Endothelial cell of umbilical vein (primary cell): ENCODE data around the gene LIMA1. TPM values are rescaled to one million over a fixed set of nuclear protein-coding genes. Genes with fewer than 3 reads are reported as not detected.

ENCODE experiments used
- BruUV-seq: library from RNA; stranded (reverse); fragments of 400-500 nt; replicated peaks from 2 replicates; lab custom pipeline; 2021; lab: Mats Ljungman, UMichigan
- CTCF ChIA-PET: fragments of 300-600, 350-600 bp; sonication (Branson Sonifier 250); formaldehyde crosslinking; loops from one replicate; lab custom pipeline; 2021; ENCODE audit warnings: antibody characterized with exemption, inconsistent platforms; lab: Charles Lee
- POLR2A ChIA-PET: fragments of 300-600, 350-600 bp; sonication (Branson Sonifier 250); formaldehyde crosslinking; loops from one replicate; lab custom pipeline; 2021; ENCODE audit warnings: antibody characterized with exemption, inconsistent platforms; lab: Charles Lee
- DNase-seq: peaks from one replicate; pipeline ENCODE4 v3.0.0-alpha.2; 2011; ENCODE audit warnings: low read depth, low spot score
- FAIRE-seq: peaks from 2 replicates; lab custom pipeline; 2011; peaks lifted over from hg19 to GRCh38; lab: Jason Lieb, UNC
- H2AFZ ChIP-seq: 2 replicates; pipeline ENCODE4 v1.6.0; 2012; ENCODE audit warnings: low read depth, low read length, control low read depth, inconsistent platforms
- H3K27ac ChIP-seq: 2 replicates; pipeline ENCODE4 v1.5.1; 2011; ENCODE audit warnings: low read depth, mild to moderate bottlenecking, control low read depth, low read length, moderate library complexity; ENCODE audit not compliant: insufficient read depth
- H3K27me3 ChIP-seq, 2 experiments: 2 replicates each; pipeline versions ENCODE4 v1.6.0 to v1.6.1; 2011; ENCODE audit warnings: low read length in 2 of 2, mixed read lengths in 1 of 2; ENCODE audit not compliant: control insufficient read depth in 2 of 2, insufficient read depth in 2 of 2
- H3K36me3 ChIP-seq, 2 experiments: 2 replicates in 1 of 2; 3 replicates in 1 of 2; pipeline ENCODE4 v1.5.1; 2011; ENCODE audit warnings: low read length in 2 of 2, mild to moderate bottlenecking in 1 of 2, moderate library complexity in 1 of 2; ENCODE audit not compliant: control insufficient read depth in 2 of 2, insufficient read depth in 2 of 2; ENCODE audit errors: extremely low read depth in 1 of 2
- H3K4me1 ChIP-seq: 3 replicates; pipeline ENCODE4 v1.5.1; 2011; ENCODE audit warnings: mild to moderate bottlenecking, low read length; ENCODE audit not compliant: control insufficient read depth, insufficient read depth; ENCODE audit errors: extremely low read depth
- H3K4me2 ChIP-seq: 2 replicates; pipeline ENCODE4 v1.6.1; 2011; ENCODE audit warnings: low read length, control low read depth, mixed read lengths; ENCODE audit not compliant: insufficient read depth
- H3K4me3 ChIP-seq, 3 experiments: fragments of 200-600 bp in 1 of 3; sonication (generic), shearing (Covaris generic) in 1 of 3; replicated peaks in 1 of 3; 2 replicates each; pipeline ENCODE4 v1.5.1; 2011 to 2016; ENCODE audit warnings: control low read depth in 3 of 3, low read length in 3 of 3, mild to moderate bottlenecking in 2 of 3, inconsistent platforms in 1 of 3, low read depth in 1 of 3, moderate library complexity in 1 of 3; ENCODE audit not compliant: insufficient read depth in 1 of 3
- H3K79me2 ChIP-seq: 2 replicates; pipeline ENCODE4 v1.6.0; 2012; ENCODE audit warnings: low read length, inconsistent platforms; ENCODE audit not compliant: control insufficient read depth, insufficient read depth
- H3K9ac ChIP-seq: replicated peaks from 2 replicates; pipeline ENCODE3; 2011; ENCODE audit warnings: low read length, control low read depth; ENCODE audit not compliant: insufficient read depth; ENCODE audit errors: extremely low read depth
- H3K9me1 ChIP-seq: replicated peaks from 3 replicates; pipeline ENCODE4 v1.6.0; 2011; ENCODE audit warnings: mild to moderate bottlenecking, low read length; ENCODE audit not compliant: control insufficient read depth, insufficient read depth; ENCODE audit errors: extremely low read depth
- H3K9me3 ChIP-seq: replicated peaks from 2 replicates; pipeline ENCODE4 v1.5.1; 2012; ENCODE audit warnings: low read length, inconsistent platforms; ENCODE audit not compliant: control insufficient read depth, insufficient read depth
- H4K20me1 ChIP-seq: replicated peaks from 2 replicates; pipeline ENCODE3; 2011; ENCODE audit warnings: mild to moderate bottlenecking, low read length; ENCODE audit not compliant: control insufficient read depth, insufficient read depth; ENCODE audit errors: extremely low read depth
- EZH2 ChIP-seq: IDR thresholded peaks from 2 replicates; pipeline ENCODE4 v1.6.1; 2012; ENCODE audit warnings: borderline replicate concordance, low read depth, mild to moderate bottlenecking, moderate library complexity, low read length, inconsistent platforms; ENCODE audit not compliant: severe bottlenecking
- FOS ChIP-seq: IDR thresholded peaks from 2 replicates; pipeline ENCODE4 v1.6.1; 2011; ENCODE audit warnings: mild to moderate bottlenecking, low read length, moderate library complexity, borderline replicate concordance; ENCODE audit not compliant: insufficient read depth
- GATA2 ChIP-seq: IDR thresholded peaks from 2 replicates; pipeline ENCODE4 v1.7.0; 2011; ENCODE audit warnings: low read depth, mild to moderate bottlenecking, moderate library complexity, mixed read lengths, low read length; ENCODE audit not compliant: insufficient read length, insufficient read depth
- JUN ChIP-seq: IDR thresholded peaks from 2 replicates; pipeline ENCODE4 v1.6.1; 2011; ENCODE audit warnings: borderline replicate concordance, low read depth; ENCODE audit not compliant: insufficient read length, insufficient read depth
- MYC ChIP-seq: IDR thresholded peaks from one replicate; pipeline ENCODE4 v1.6.1; 2011; ENCODE audit warnings: mild to moderate bottlenecking, low read depth, low read length
- POLR2A ChIP-seq: IDR thresholded peaks from 2 replicates; pipeline ENCODE4 v1.6.1; 2012; ENCODE audit warnings: low read depth, mild to moderate bottlenecking, control low read depth, low read length
- POLR2AphosphoS5 ChIP-seq: IDR thresholded peaks from 2 replicates; pipeline ENCODE4 v1.6.1; 2012; ENCODE audit warnings: low read depth, mild to moderate bottlenecking, control low read depth, low read length, moderate library complexity; ENCODE audit not compliant: insufficient read depth
- dilution Hi-C: fragments of 300-500 bp; cut with MboI; formaldehyde crosslinking; loops from one replicate; pipeline ENCODE4 v1.15.0; 2019; ENCODE audit warnings: low sequenced_read_pairs; ENCODE audit not compliant: extremely low pct_ligation_motif_present
- intact Hi-C: fragments of 100-400 bp; cut with micrococcal nuclease; formaldehyde crosslinking; loops from one replicate; pipeline ENCODE4 v1.10.0; 2022
- polyA plus RNA-seq, 4 experiments: library from polyadenylated mRNA; depleted of rRNA in 3 of 4; stranded (reverse) in 3 of 4; unstranded in 1 of 4; fragments of >200 nt; gene quantifications; 2 replicates each; pipeline versions ENCODE4 v1.2.1 to v1.2.3, GENCODE V29; 2011 to 2012; ENCODE audit warnings: missing spikeins in 1 of 4
- total RNA-seq: library from RNA; stranded (reverse); gene quantifications from 2 replicates; pipeline ENCODE4 v1.2.3, GENCODE V29; 2021
- TF ChIP-seq, protein P1 (sequence below), 2 donors: IDR thresholded peaks; 1 replicate in 1 of 2; 2 replicates in 1 of 2; pipeline ENCODE4 v1.5.1; 2011; ENCODE audit warnings: low read length in 2 of 2, mild to moderate bottlenecking in 2 of 2, moderate library complexity in 2 of 2, control low read depth in 1 of 2, inconsistent platforms in 1 of 2, low read depth in 1 of 2; ENCODE audit not compliant: insufficient read depth in 1 of 2; ENCODE audit errors: extremely low read depth in 1 of 2
- TF ChIP-seq, protein P2 (sequence below): IDR thresholded peaks from 2 replicates; pipeline ENCODE4 v1.6.1; 2011; ENCODE audit not compliant: insufficient read depth, insufficient read length

The LIMA1 gene
- total and polyA plus RNA-seq, 2 donors (not counting 3 experiments of a cell fraction or from before 2014, with no cell fraction given) = 35.0 to 87.3 TPM

DNA sequence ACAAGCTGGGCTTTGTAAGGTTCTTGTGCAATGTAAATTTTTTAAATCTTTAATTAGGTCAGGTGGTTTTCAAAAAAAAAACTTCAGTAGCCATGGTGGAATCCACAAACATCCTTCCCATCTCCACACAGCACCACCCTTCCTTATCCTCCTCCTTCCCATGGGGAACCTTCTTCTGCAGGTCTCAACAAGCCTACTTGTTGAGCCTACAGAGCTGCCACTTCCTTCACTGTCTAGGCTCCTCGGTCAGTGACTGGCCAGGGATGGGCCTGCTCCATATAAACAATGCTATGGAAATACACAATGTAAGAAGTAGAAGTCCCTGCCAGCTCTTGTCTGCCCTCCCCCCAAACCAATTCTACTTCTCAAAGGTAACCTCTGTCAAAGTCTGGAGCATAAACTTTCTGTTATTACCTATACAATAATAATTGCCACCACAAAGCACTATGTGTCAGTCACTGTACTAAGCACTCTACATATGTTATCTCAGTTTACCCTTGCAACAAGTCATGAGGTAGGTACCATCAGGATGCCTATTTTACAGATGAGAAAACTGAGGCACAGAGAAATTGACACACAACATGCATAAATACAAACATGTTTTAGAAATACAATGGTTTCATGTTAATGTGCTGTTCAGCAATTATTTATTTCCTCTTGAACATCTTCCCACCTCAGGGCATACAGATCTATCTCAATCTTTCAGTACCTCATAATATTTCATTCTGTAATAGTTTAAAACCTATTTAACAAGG is 17.4 kb downstream of the LIMA1 start:
- no peak overlapping the region for H3K27ac ChIP-seq
- no TSS peak for BruUV-seq
- no peak overlapping the region for H3K4me2 ChIP-seq
- H3K36me3 ChIP-seq = no peaks in the 10 kb centered on the region
- no peak overlapping the region for H3K4me3 ChIP-seq
- DNase-seq = no peak
- no peaks in the 10 kb centered on the region for H3K9me1 ChIP-seq
- dilution Hi-C loops (no loop called here), intact Hi-C loops (no loop called here)
- no peaks in the 10 kb centered on the region for H3K4me1 ChIP-seq
- ChIA-PET CTCF (interaction anchor here (1.2 kb wide), 1 partner anchor 49 kb away, joined by 3 read pairs; no protein-coding TSS in a partner anchor), POLR2A (no interaction called here)
- no peak overlapping the region for H2AFZ ChIP-seq
- H3K9me3 ChIP-seq = no peaks in the 10 kb centered on the region
- TF ChIP-seq JUN (no peak), POLR2A (no peak), FOS (no peak), GATA2 (no peak), EZH2 (no peak), MYC (no peak), POLR2AphosphoS5 (no peak)
- TF ChIP-seq, protein P1, sequence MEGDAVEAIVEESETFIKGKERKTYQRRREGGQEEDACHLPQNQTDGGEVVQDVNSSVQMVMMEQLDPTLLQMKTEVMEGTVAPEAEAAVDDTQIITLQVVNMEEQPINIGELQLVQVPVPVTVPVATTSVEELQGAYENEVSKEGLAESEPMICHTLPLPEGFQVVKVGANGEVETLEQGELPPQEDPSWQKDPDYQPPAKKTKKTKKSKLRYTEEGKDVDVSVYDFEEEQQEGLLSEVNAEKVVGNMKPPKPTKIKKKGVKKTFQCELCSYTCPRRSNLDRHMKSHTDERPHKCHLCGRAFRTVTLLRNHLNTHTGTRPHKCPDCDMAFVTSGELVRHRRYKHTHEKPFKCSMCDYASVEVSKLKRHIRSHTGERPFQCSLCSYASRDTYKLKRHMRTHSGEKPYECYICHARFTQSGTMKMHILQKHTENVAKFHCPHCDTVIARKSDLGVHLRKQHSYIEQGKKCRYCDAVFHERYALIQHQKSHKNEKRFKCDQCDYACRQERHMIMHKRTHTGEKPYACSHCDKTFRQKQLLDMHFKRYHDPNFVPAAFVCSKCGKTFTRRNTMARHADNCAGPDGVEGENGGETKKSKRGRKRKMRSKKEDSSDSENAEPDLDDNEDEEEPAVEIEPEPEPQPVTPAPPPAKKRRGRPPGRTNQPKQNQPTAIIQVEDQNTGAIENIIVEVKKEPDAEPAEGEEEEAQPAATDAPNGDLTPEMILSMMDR (IDR thresholded peaks at IDR 0.05; ENCODE audit: extremely low read depth in 1 of 2, insufficient read depth in 1 of 2, low read depth in 1 of 2, low read length in 2 of 2) = no peak
- TF ChIP-seq, protein P2, sequence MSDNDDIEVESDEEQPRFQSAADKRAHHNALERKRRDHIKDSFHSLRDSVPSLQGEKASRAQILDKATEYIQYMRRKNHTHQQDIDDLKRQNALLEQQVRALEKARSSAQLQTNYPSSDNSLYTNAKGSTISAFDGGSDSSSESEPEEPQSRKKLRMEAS = no peak
- H3K79me2 ChIP-seq = no peaks in the 10 kb centered on the region
- no peak overlapping the region for H3K9ac ChIP-seq
- H3K27me3 ChIP-seq = no peaks in the 10 kb centered on the region
- no peak for FAIRE-seq
- H4K20me1 ChIP-seq = no peaks in the 10 kb centered on the region
